Heart left ventricle (tissue), 16 donors: Measurements from ENCODE around the gene IFNA13. TPM values are rescaled to one million over a fixed set of nuclear protein-coding genes. Genes with fewer than 3 reads are reported as not detected.

Experiments used
- ATAC-seq, 4 donors: fragments of 200-7000 bp; cut with Tn5 transposase; one replicate each; pipeline ENCODE4 v1.9.1; 2020 to 2022; ENCODE audit warnings: moderate library complexity in 4 of 4, mild to moderate bottlenecking in 3 of 4, moderate number of reproducible peaks in 1 of 4
- DNase-seq, 5 donors: peaks; one replicate each; pipeline ENCODE4 v3.0.0-alpha.2; 2020
- H3K27ac ChIP-seq, 12 donors: fragments of 200-600 bp; sonication (generic) in 4 of 12; one replicate each; pipeline versions ENCODE4 v1.5.0 to v1.8.0; 2016 to 2022; ENCODE audit warnings: mild to moderate bottlenecking in 2 of 12
- H3K27me3 ChIP-seq, 9 donors: fragments of 200-600 bp; sonication (generic) in 2 of 9; one replicate each; pipeline versions ENCODE4 v1.5.1 to v1.8.0; 2016 to 2022; ENCODE audit warnings: mild to moderate bottlenecking in 3 of 9
- H3K36me3 ChIP-seq, 9 donors: fragments of 200-600 bp; sonication (generic) in 2 of 9; one replicate each; pipeline versions ENCODE4 v1.5.0 to v1.8.0; 2018 to 2022; ENCODE audit warnings: mild to moderate bottlenecking in 2 of 9
- H3K4me1 ChIP-seq, 12 donors: fragments of 200-600 bp; sonication (generic) in 4 of 12; one replicate each; pipeline versions ENCODE4 v1.5.0 to v1.8.0; 2016 to 2022; ENCODE audit warnings: mild to moderate bottlenecking in 3 of 12
- H3K4me3 ChIP-seq, 12 donors: fragments of 200-600 bp; sonication (generic) in 4 of 12; one replicate each; pipeline versions ENCODE4 v1.5.0 to v1.8.0; 2017 to 2022; ENCODE audit warnings: mild to moderate bottlenecking in 9 of 12, moderate library complexity in 4 of 12
- H3K9me3 ChIP-seq, 12 donors: fragments of 200-600 bp; sonication (generic) in 4 of 12; one replicate each; pipeline versions ENCODE4 v1.5.0 to v1.8.0; 2016 to 2022; ENCODE audit warnings: mild to moderate bottlenecking in 1 of 12
- POLR2A ChIP-seq, 2 donors: fragments of 450-650 bp; IDR thresholded peaks; one replicate each; pipeline ENCODE4 v1.6.1; 2017; ENCODE audit warnings: antibody characterized with exemption in 2 of 2, mild to moderate bottlenecking in 2 of 2, moderate library complexity in 2 of 2
- WGBS, 4 donors: extraction: QIAGEN DNeasy Blood & Tissue Kit in 2 of 4; methylation state at CpG; one replicate each; pipeline versions ENCODE4 v1.1.5 to v1.1.7; 2013 to 2018; 5-methylcytosine and 5-hydroxymethylcytosine counted together
- intact Hi-C, 10 donors: fragments of 100-400 bp; cut with DNase I; formaldehyde crosslinking; loops; one replicate each; pipeline versions ENCODE4 v1.11.1 to v1.14.2; 2022
- polyA plus RNA-seq, 2 donors: library from polyadenylated mRNA; stranded (reverse); fragments of 200-250 nt; gene quantifications; one replicate each; pipeline ENCODE4 v1.2.3, GENCODE V29; 2013
- total RNA-seq, 9 donors: library from RNA; depleted of rRNA in 2 of 9; stranded (reverse); fragments of >200 nt in 2 of 9; fragmentation: NEBNext Ultra II Directional in 3 of 9; extraction: Animal tissue kit (Norgen Biotek cat#: 25700) in 3 of 9; gene quantifications; one replicate each; pipeline versions ENCODE4 v1.1.0 to v1.2.4, GENCODE V29; 2016 to 2023
- TF ChIP-seq, protein P1 (sequence below), 12 donors: fragments of 200-600 bp; sonication (generic) in 4 of 12; IDR thresholded peaks; one replicate each; pipeline versions ENCODE4 v1.5.0 to v1.8.0; 2018 to 2022; ENCODE audit warnings: antibody characterized with exemption in 12 of 12, mild to moderate bottlenecking in 5 of 12
- donor health status: ischemic (EF 13 %, LVEDD 7.1; RV severe dilation, severe dysfunction).
- donor health status: healthy with polysubstance abuse.
- donor health status: DM: no; HTN: yes; CAD: no.
- donor health status: DM: no; HTN: no; CAD: no.
- donor health status: ischemic (EF 25% LVEDD 6.9; RV normal size, moderate dysfunction).
- donor health status: ischemic (EF 25% LVEDD 5.7; RV mildly dilated, moderate dysfunction).
- donor health status: healthy.
- donor health status: DM: yes; HTN: yes; CAD: no.
- donor health status: ischemic (EF 35%, LVEDD 5.7; RV mildly dilated, moderate dysfunction).
- donor health status: nonischemic (EF 11% LVEDD 7.7; RV severe dilation, severe dysfunction).
- donor health status: DM: yes; HTN: yes; CAD: no.
- donor health status: PGD.
- donor health status: ischemic (EF 29% LVEDD 5.4; RV normal size, mild dysfunction).
- donor health status: nonischemic (EF 23%, LVEDD 6.1; RV moderate dilation, normal function).

IFNA13 gene
- total and polyA plus RNA-seq, 11 donors, result not detected

GRCh38 chr9:21413151-21413550 lies 45.3 kb upstream of the IFNA13 start:
- Histone ChIP-seq H3K27me3 (peaks cover 0 to 17% (median 0%) of the 10 kb centered on the region in 9 donors), H3K36me3 (no peaks in the 10 kb centered on the region), H3K9me3 (no peaks in the 10 kb centered on the region), H3K27ac (no peak overlapping the region), H3K4me3 (no peak overlapping the region), H3K4me1 (no peaks in the 10 kb centered on the region)
- WGBS, 4 donors, result 70 to 84% (median 80%) methylated on average over 4 of the region's 4 CpGs
- intact Hi-C loops, result loop anchor here in 1 of 10 donors (10.0 kb wide), 1 partner anchor 88 kb away; no protein-coding TSS in a partner anchor
- no peak for ATAC-seq
- no peak for DNase-seq
- TF ChIP-seq, protein P1, sequence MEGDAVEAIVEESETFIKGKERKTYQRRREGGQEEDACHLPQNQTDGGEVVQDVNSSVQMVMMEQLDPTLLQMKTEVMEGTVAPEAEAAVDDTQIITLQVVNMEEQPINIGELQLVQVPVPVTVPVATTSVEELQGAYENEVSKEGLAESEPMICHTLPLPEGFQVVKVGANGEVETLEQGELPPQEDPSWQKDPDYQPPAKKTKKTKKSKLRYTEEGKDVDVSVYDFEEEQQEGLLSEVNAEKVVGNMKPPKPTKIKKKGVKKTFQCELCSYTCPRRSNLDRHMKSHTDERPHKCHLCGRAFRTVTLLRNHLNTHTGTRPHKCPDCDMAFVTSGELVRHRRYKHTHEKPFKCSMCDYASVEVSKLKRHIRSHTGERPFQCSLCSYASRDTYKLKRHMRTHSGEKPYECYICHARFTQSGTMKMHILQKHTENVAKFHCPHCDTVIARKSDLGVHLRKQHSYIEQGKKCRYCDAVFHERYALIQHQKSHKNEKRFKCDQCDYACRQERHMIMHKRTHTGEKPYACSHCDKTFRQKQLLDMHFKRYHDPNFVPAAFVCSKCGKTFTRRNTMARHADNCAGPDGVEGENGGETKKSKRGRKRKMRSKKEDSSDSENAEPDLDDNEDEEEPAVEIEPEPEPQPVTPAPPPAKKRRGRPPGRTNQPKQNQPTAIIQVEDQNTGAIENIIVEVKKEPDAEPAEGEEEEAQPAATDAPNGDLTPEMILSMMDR (IDR thresholded peaks at IDR 0.05), result no peak
- TF ChIP-seq POLR2A (IDR thresholded peaks at IDR 0.05), result no peak

GRCh38 chr9:21412107-21412506 lies 44.2 kb upstream of the IFNA13 start:
- intact Hi-C loops, result loop anchor here in 1 of 10 donors (10.0 kb wide), 1 partner anchor 87 kb away; no protein-coding TSS in a partner anchor
- ATAC-seq (no peak), DNase-seq (no peak)

GRCh38 chr9:21408817-21409216 lies 41.0 kb upstream of the IFNA13 start, which contains the start of gene IFNA8:
Gene IFNA8, plus strand, starts transcription at chr9:21409117. Its CDS starts 60 bp downstream, at chr9:21409177.
- Histone ChIP-seq H3K4me3 (no peak within 1 kb of the TSS), H3K9me3 (no peaks in the 10 kb centered on the region), H3K27me3 (peaks cover 0 to 30% (median 7%) of the 10 kb centered on the region in 9 donors), H3K27ac (no peak within 1 kb of the TSS), H3K36me3 (no peaks in the 10 kb centered on the region), H3K4me1 (no peaks in the 10 kb centered on the region)
- intact Hi-C loops, result no loop called here
- ATAC-seq (no peak), DNase-seq (no peak)
- no peak for TF ChIP-seq POLR2A (IDR thresholded peaks at IDR 0.05)
- TF ChIP-seq, protein P1 (IDR thresholded peaks at IDR 0.05), result no peak
- 85 to 92% (median 90%) methylated on average over 1 of the region's 1 CpG for WGBS, 4 donors

More at GRCh38 chr9:21412107-21412506, 44.2 kb upstream of the IFNA13 start:
- Histone ChIP-seq H3K27ac (no peak overlapping the region), H3K36me3 (no peaks in the 10 kb centered on the region), H3K27me3 (peaks cover 0 to 27% (median 0%) of the 10 kb centered on the region in 9 donors), H3K4me3 (no peak overlapping the region), H3K4me1 (no peaks in the 10 kb centered on the region), H3K9me3 (no peaks in the 10 kb centered on the region)
- TF ChIP-seq, protein P1 (IDR thresholded peaks at IDR 0.05), result no peak
- TF ChIP-seq POLR2A (IDR thresholded peaks at IDR 0.05), result no peak

GRCh38 chr9:21404146-21404545 lies 36.3 kb upstream of the IFNA13 start:
- ATAC-seq (no peak), DNase-seq (no peak)
- TF ChIP-seq POLR2A (IDR thresholded peaks at IDR 0.05), result no peak
- TF ChIP-seq, protein P1 (IDR thresholded peaks at IDR 0.05), result no peak
- no peak overlapping the region for H3K4me3 ChIP-seq
- H3K27me3 ChIP-seq, result peaks cover 0 to 59% (median 17%) of the 10 kb centered on the region in 9 donors
- 52 to 64% (median 61%) methylated on average over 3 of the region's 3 CpGs for WGBS, 4 donors
- intact Hi-C loops, result no loop called here
- H3K27ac ChIP-seq, result no peak overlapping the region
- peaks cover 0 to 13% (median 7%) of the 10 kb centered on the region in 12 donors for H3K4me1 ChIP-seq
- no peaks in the 10 kb centered on the region for H3K36me3 ChIP-seq
- no peaks in the 10 kb centered on the region for H3K9me3 ChIP-seq
